COR-L47 (cell line): ENCODE data around the gene COBL.

Experiments used
- DNase-seq: peaks from one replicate; lab custom pipeline; 2025; lab: John Stamatoyannopoulos, UW

The COBL gene

DNA sequence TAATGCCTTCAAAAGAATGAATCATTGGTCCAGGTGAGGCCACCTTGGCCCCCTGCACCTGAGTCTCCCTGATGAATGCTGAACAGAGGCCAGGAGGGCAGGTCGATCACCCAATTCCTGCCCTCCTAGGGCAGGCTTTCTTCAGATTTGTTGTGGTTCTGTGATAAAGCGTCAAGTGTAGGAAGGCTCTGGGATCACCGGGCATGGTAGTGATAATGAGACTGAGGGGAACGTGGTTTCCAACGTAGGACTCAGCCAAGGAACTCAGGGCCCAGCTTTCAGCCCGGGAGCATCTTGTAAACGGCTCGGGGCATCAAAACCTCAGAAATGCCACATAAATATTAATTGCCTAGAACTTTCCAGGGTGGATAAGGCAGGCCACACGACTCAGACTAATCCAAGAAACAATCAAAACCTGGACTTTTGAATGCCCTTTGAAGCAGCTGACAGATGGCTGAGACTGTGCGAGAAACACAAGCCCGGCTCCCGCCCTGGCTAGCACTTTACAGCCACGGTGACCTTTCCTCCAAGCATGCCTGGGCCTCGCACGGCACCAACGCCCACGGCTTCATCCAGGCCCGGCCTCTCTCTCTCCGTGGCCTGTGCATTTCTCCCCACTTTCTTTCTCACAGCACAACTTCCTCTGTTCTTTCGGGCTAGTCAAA is 294.6 kb downstream of the COBL start:
- no peak for DNase-seq

DNA sequence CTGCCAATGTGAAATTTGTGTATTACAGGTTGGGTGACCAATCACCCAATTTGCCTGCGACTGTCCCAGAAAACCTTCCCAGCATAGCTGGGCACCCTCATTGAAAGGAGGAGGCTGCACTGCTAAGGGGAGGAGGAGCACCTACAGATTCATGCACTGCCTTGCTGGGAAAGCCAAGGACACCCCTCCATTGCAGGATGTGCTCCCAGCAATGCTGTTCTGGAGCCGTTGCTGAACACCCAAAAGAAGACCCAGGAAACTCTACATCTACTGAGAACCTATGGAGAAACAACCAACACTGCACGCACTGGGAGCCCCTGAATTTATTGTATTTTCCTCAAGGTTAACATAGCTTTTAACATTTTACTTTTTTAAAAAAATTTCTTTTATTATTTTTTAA is 295.7 kb downstream of the COBL start:
- DNase-seq = no peak

DNA sequence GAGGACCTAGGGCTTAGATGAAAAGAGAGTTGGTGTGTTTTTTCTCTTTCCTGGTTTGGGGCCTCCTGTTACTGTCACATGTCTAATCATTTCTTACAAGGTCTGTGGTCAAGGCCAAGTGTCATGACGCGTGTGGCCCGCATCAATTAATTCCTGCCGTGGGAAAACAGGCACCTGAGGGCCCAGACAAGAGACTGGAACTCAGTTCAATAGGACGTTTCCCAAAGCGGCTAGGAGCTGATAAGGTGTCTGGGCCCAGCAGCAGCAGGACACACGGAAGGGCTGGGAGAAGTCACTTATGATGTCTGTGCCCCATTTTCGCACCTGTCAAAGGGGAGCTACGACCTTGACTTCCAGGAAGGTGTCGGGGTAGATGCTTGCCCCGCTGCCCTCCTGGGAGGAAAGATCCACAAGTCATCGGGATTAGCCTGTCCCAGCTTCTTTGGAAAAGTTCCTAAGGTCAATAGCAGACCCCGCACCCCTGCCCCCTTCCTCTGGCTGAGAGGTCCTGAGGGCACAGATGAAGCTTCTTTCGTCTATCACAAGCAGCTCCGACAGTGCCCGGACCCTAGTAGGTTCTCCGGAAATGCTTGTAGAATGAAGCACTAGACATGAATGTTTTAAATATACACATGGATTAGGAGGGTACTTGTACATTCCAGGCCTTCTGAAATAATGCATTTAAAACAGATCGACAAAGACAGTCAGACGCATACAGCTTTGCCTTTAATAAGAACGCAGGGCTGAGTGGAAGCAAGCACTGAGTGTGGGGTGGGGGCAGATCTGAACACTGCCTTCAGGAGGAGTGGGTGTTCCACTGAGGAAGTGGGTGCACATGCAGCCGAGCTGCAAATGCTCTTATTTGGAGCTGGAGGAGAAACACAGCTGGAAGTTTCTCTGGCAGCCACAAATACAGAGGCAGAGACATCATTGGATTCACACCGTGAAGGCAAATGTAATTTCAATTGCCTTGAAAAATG is 296.4 kb downstream of the COBL start:
- no peak for DNase-seq

- DNase-seq = no peak
Measured at GRCh38 chr7:51019191-51019844, 297.3 kb downstream of the COBL start.

- no peak for DNase-seq
Measured at GRCh38 chr7:51017576-51018535, 298.8 kb downstream of the COBL start.

- DNase-seq = no peak
Measured at GRCh38 chr7:51016546-51016945, 300.1 kb downstream of the COBL start.

DNA sequence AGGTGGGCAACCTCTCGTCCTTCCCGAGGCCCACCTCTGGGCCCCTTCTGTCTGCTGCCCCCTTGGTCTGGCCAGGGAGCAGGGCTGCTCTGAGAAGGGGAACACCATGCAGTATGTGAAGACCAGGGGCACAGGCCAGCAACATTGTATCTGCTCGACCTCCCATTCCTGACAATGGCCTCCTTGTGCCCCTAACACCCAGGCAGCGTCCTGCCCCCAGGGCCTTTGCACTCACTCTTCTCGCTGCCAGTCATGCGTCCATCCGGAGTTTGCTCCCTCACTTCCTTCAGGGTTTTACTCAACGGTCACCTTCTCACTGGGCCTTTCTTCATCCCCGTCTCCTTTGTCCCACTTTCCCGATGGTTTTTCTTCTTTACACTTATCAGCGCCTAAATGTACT is 301.0 kb downstream of the COBL start:
- no peak for DNase-seq

- no peak for DNase-seq
Measured at GRCh38 chr7:51014811-51015210, 301.8 kb downstream of the COBL start.

DNA sequence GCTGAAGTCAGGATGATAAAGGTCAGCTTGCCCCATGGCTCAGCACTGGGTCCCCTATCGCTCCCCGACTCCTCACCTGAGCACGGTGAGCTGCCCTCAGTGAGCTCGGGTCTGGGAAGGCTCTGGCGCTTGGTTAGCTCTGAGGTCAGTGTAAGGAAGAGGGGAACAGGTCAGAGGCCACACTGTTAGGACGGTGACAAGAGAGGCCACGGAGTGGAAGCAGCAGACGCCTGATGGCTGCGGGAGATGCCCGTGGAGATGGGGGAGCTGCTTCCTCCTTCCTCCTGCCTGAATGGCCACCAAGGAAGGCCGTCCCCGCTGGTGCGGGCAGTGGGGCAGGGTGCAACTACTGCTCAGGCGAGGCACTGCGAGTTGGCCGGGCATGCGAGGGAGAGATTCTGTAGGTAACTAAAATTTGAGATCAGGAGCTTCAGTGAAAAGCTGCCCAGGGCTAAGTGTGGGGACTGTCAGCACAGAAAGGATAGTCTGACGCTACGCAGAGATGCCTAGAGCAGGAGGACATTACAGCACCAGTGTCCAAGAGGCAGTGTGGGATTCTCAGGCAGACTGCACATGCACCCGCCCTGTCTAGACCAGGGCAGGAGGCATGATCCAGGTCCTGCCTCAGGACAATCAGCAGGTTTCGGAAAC is 302.6 kb downstream of the COBL start:
- DNase-seq = no peak

DNA sequence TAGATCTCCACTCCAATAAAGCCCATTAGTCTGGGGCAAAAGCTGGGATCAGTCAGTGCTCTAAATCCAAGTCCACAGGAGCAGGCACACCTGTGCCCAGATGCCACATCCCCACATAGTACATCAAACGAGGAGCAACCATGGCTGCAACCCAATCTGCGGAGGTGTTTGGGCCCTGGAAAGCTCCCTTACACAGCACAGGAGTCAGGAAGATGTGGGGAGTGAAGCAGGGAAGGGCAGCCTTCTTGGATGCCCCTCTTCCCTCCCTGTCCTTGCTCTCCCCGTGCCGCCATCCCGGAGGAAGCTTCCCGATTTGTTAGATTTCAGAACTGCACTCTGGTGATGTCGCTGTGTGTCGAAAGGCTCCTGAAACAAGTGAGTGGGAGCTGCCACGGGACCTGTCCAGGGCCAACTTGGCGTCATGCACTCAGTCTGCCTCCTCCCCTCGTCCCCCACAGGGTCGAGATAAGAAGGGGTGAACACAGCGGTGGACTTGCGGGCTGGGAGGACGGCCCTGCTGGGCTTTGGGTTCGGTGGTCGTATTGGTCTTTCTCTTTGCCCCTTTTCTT is 303.3 kb downstream of the COBL start:
- DNase-seq = no peak

- DNase-seq = no peak
Measured at GRCh38 chr7:51012569-51013217, 303.9 kb downstream of the COBL start.

DNA sequence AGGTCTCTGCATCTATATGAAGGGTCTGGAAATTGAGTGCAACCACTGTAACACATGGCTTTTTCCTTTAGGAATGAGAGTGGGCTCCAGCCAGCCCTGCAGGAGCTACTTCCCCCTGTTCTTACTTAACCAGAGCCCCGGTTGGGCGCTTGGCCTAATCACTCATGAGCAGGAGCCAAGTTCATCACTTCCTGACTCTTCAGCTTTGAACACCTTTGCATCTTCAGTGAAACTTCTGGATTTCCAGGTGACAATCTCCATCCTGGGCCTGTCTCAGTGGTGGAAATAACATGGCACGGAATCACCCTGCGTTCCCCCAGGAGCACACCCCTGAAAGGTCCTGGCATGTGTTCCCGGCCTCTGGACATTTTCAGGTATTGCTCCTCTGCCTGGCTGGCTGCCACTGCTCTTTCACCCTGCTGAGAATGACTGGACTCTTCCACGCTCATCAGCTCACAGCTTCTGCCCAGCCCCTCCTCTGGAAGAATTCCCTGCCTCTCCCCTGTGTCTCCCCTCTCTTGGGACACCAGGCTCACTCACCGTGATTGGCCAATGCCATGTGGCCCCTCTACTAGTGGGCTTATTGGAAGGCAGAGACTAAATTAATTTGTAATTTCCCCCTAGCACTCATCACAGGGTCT is 304.8 kb downstream of the COBL start:
- no peak for DNase-seq

GRCh38 chr7:51010534-51010933 is 306.1 kb downstream of the COBL start:
- DNase-seq = no peak

- no peak for DNase-seq
Measured at GRCh38 chr7:51009716-51010496, 306.7 kb downstream of the COBL start.

GRCh38 chr7:51007551-51008505 is 308.8 kb downstream of the COBL start:
- DNase-seq = no peak

GRCh38 chr7:51006483-51007235 is 309.9 kb downstream of the COBL start:
- DNase-seq = no peak

DNA sequence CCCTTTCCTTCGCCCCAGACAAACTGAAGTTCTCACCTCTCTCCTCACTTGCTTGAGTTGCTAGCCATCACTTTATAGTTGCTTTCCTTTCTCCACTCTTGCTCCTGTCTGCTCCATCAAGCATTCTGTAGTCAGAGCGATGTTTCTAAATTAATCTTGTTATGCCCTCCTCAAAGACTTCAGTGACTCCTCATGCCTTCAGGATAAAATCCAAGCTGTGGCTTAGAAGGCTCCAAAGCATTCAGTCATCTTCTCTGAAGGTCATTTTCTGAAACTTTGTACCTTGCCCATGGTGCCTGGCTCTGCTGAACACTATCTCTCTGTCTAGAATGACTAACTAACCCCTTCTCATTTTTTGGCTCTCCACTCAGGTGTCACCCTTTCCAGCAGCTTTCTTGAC is 311.5 kb downstream of the COBL start:
- DNase-seq = no peak
